HepG2 (cell line): ENCODE measurements around the gene CKAP5. TPM values are rescaled to one million over a fixed set of nuclear protein-coding genes. Genes with fewer than 3 reads are reported as not detected.
A peak's percentile ranks its signal among the peaks of the same experiment; 100 is the strongest.

Experiments used
- CBX2 ChIP-seq, 2 experiments: fragments of 200-600 bp in 1 of 2; sonication (generic); formaldehyde crosslinking in 1 of 2; IDR thresholded peaks; 2 replicates each; pipeline versions ENCODE4 v1.7.0 to v1.8.1; 2018 to 2022; ENCODE audit warnings: low read depth in 2 of 2, low read length in 1 of 2, mild to moderate bottlenecking in 1 of 2, missing genetic modification reagents in 1 of 2
- CBX5 ChIP-seq: sonication (generic); formaldehyde crosslinking; IDR thresholded peaks from 2 replicates; pipeline ENCODE4 v1.4.0; 2020; ENCODE audit warnings: missing genetic modification reagents, borderline replicate concordance
- CCAR2 ChIP-seq: fragments of 200-400 bp; formaldehyde crosslinking; optimal IDR thresholded peaks from 2 replicates; pipeline ENCODE3; 2018; ENCODE audit warnings: low read depth, mild to moderate bottlenecking, low read length, moderate library complexity
- HMGXB3 ChIP-seq: sonication (generic); formaldehyde crosslinking; IDR thresholded peaks from 2 replicates; pipeline ENCODE4 v1.4.0; 2020; ENCODE audit warnings: missing genetic modification reagents, borderline replicate concordance
- HNRNPLL ChIP-seq: fragments of 200-400 bp; formaldehyde crosslinking; IDR thresholded peaks from 2 replicates; pipeline ENCODE4 v1.6.1; 2017; ENCODE audit warnings: mild to moderate bottlenecking, low read depth, low read length; ENCODE audit not compliant: poor library complexity, severe bottlenecking
- ISX ChIP-seq: sonication (generic); formaldehyde crosslinking; conservative IDR thresholded peaks from 2 replicates; pipeline ENCODE4 v1.5.0; 2020; ENCODE audit warnings: missing genetic modification reagents
- PHF5A ChIP-seq: IDR thresholded peaks from one replicate; pipeline ENCODE4 v1.6.1; 2018; ENCODE audit warnings: low read depth, missing genetic modification reagents; ENCODE audit not compliant: unreplicated experiment
- RAD21 ChIP-seq: fragments of 450-650 bp; formaldehyde crosslinking; IDR thresholded peaks from 2 replicates; pipeline ENCODE4 v1.5.0; 2020; ENCODE audit warnings: mild to moderate bottlenecking
- RXRB ChIP-seq: IDR thresholded peaks from 2 replicates; pipeline ENCODE4 v1.6.1; 2016; ENCODE audit warnings: borderline replicate concordance, missing genetic modification reagents, missing compliant biosample characterization
- TBP ChIP-seq: sonication (generic); formaldehyde crosslinking; IDR thresholded peaks from 2 replicates; pipeline ENCODE4 v1.5.0; 2020; ENCODE audit warnings: missing genetic modification reagents
- ZBTB25 ChIP-seq: IDR thresholded peaks from 2 replicates; pipeline ENCODE4 v1.6.1; 2018; ENCODE audit warnings: missing genetic modification reagents
- ZBTB38 ChIP-seq: sonication (generic); formaldehyde crosslinking; IDR thresholded peaks from 2 replicates; pipeline ENCODE4 v1.5.1; 2020; ENCODE audit warnings: mild to moderate bottlenecking, missing genetic modification reagents
- ZHX2 ChIP-seq, 2 experiments: sonication (generic) in 1 of 2; formaldehyde crosslinking in 1 of 2; IDR thresholded peaks; 2 replicates each; pipeline versions ENCODE4 v1.6.1 to v1.9.0; 2014 to 2022; ENCODE audit warnings: antibody characterized with exemption in 1 of 2, borderline replicate concordance in 1 of 2, inconsistent platforms in 1 of 2, low read depth in 1 of 2, missing genetic modification reagents in 1 of 2
- ZNF225 ChIP-seq: sonication (generic); formaldehyde crosslinking; IDR thresholded peaks from 2 replicates; pipeline ENCODE4 v1.4.0; 2020; ENCODE audit warnings: mild to moderate bottlenecking, missing genetic modification reagents
- ZNF773 ChIP-seq: sonication (generic); formaldehyde crosslinking; IDR thresholded peaks from 2 replicates; pipeline ENCODE4 v1.4.0; 2020; ENCODE audit warnings: missing genetic modification reagents, borderline replicate concordance
- polyA plus RNA-seq, 8 experiments: library from polyadenylated mRNA; depleted of rRNA in 3 of 8; stranded (reverse) in 7 of 8; unstranded in 1 of 8; fragments of >200 nt; fragmentation: Illumina TruSeq in 4 of 8; extraction: Trizol in 4 of 8; gene quantifications; 2 replicates each; pipeline versions ENCODE4 v1.2.1 to v1.2.3, GENCODE V29; 2011 to 2016; ENCODE audit warnings: low read depth in 4 of 8, missing spikeins in 1 of 8, mixed read lengths in 1 of 8; ENCODE audit not compliant: insufficient read depth in 1 of 8
- total RNA-seq, 5 experiments: library from RNA; depleted of rRNA; stranded (reverse); fragments of >200 nt; fragmentation: Illumina TruSeq; extraction: Trizol; gene quantifications; 2 replicates each; pipeline ENCODE4 v1.2.3, GENCODE V29; 2016; ENCODE audit warnings: low read depth in 1 of 5

Gene CKAP5
- total and polyA plus RNA-seq, 2 of the 13 experiments (the other 11 are each of a cell fraction or from before 2014, with no cell fraction given) = 79.2 to 103 TPM

GRCh38 chr11:46700241-46701077 is 145.6 kb downstream of the CKAP5 start, which contains the start of the genes ARHGAP1 and ZNF408 (continued):
- TF ChIP-seq HNRNPLL (peak; percentile 57), CBX5 (peak; percentile 72; the same call in 1 of the 2 replicates), ISX (CRISPR knock-in tag) (no peak), TBP (CRISPR knock-in tag) (no peak), ZHX2 (IDR thresholded peaks at IDR 0.05; ENCODE audit: low read depth) (peak; percentile 65; the same call in 1 of the 2 replicates), ZHX2 (CRISPR knock-in tag; IDR thresholded peaks at IDR 0.05; ENCODE audit: borderline replicate concordance) (no peak), CCAR2 (peak; percentile 79), PHF5A (CRISPR knock-in tag) (peak; percentile 26), HMGXB3 (CRISPR knock-in tag) (peak; percentile 47; the same call in 1 of the 2 replicates), RAD21 (CRISPR knock-in tag) (peak; percentile 33; the same call in 1 of the 2 replicates), ZNF773 (CRISPR knock-in tag) (no peak; the same call in 1 of the 2 replicates), RXRB (CRISPR knock-in tag) (peak; percentile 70), ZNF225 (peak; percentile 72; the same call in 1 of the 2 replicates), ZBTB38 (CRISPR knock-in tag) (peak; percentile 72; the same call in 1 of the 2 replicates), ZBTB25 (peak; percentile 86), CBX2 (IDR thresholded peaks at IDR 0.05; ENCODE audit: low read depth, low read length) (no peak), CBX2 (CRISPR knock-in tag; IDR thresholded peaks at IDR 0.05; ENCODE audit: low read depth) (peak; percentile 48; the same call in 1 of the 2 replicates)
